H1 (cell line): ENCODE measurements around the gene TEX22. TPM values are rescaled to one million over a fixed set of nuclear protein-coding genes. Genes with fewer than 3 reads are reported as not detected.

ENCODE experiments used
- BACH1 ChIP-seq: IDR thresholded peaks from 2 replicates; pipeline ENCODE4 v1.6.1; 2012; ENCODE audit warnings: low read length, improper control_type of control experiment
- BCL11A ChIP-seq, 2 experiments: IDR thresholded peaks; one replicate each; pipeline ENCODE4 v1.6.1; 2011; ENCODE audit warnings: low read depth in 2 of 2, low read length in 2 of 2, mild to moderate bottlenecking in 2 of 2
- CEBPB ChIP-seq: IDR thresholded peaks from 2 replicates; pipeline ENCODE4 v1.6.1; 2012; ENCODE audit warnings: low read depth, low read length
- CHD7 ChIP-seq: fragments of 300-600 bp; sonication (generic); IDR thresholded peaks from 2 replicates; pipeline ENCODE4 v1.7.1; 2012; ENCODE audit warnings: low read length, moderate library complexity, mild to moderate bottlenecking, inconsistent platforms; ENCODE audit not compliant: insufficient replicate concordance
- EP300 ChIP-seq, 2 experiments: IDR thresholded peaks; 1 replicate in 1 of 2; 2 replicates in 1 of 2; pipeline ENCODE4 v1.6.1; 2011 to 2012; ENCODE audit warnings: low read depth in 2 of 2, low read length in 2 of 2, mild to moderate bottlenecking in 2 of 2, borderline replicate concordance in 1 of 2, inconsistent platforms in 1 of 2, moderate library complexity in 1 of 2
- EZH2 ChIP-seq: fragments of 200-600 bp; sonication (generic); IDR thresholded peaks from 2 replicates; pipeline ENCODE4 v1.7.1; 2012; ENCODE audit warnings: low read depth, mild to moderate bottlenecking, moderate library complexity, low read length, inconsistent platforms; ENCODE audit not compliant: severe bottlenecking
- KDM4A ChIP-seq: IDR thresholded peaks from one replicate; pipeline ENCODE4 v1.7.1; 2012; ENCODE audit warnings: low read depth, mild to moderate bottlenecking, moderate library complexity, low read length, inconsistent platforms; ENCODE audit not compliant: severe bottlenecking
- SUZ12 ChIP-seq: fragments of 200-600 bp; sonication (generic); IDR thresholded peaks from 2 replicates; pipeline ENCODE4 v1.6.1; 2012; ENCODE audit warnings: mild to moderate bottlenecking, inconsistent platforms, low read length, moderate library complexity, mixed read lengths
- polyA plus RNA-seq, 7 experiments: library from polyadenylated mRNA; depleted of rRNA in 3 of 7; stranded (reverse) in 5 of 7; unstranded in 2 of 7; fragments of >200 nt in 5 of 7; fragments of 200-250 nt in 2 of 7; gene quantifications; 1 replicate in 5 of 7; 2 replicates in 1 of 7; 4 replicates in 1 of 7; pipeline versions ENCODE4 v1.2.1 to v1.2.3, GENCODE V29; 2011 to 2013; ENCODE audit warnings: missing spikeins in 2 of 7, mixed read lengths in 2 of 7
- total RNA-seq: library from RNA; stranded (reverse); fragmentation: NEBNext Ultra II Directional; extraction: Animal tissue kit (Norgen Biotek cat#: 25700); gene quantifications from 2 replicates; pipeline ENCODE4 v1.2.1, GENCODE V29; 2021

The TEX22 gene
- total and polyA plus RNA-seq, 2 of the 8 experiments (the other 6 are each of a cell fraction or from before 2014, with no cell fraction given): 0.24 to 0.39 TPM

GRCh38 chr14:105445290-105445689 is 47.0 kb downstream of the TEX22 start (continued):
- TF ChIP-seq CHD7 (no peak), CEBPB (no peak), BCL11A (IDR thresholded peaks at IDR 0.05; ENCODE audit: low read depth in 2 of 2, low read length in 2 of 2) (no peak), EP300 (IDR thresholded peaks at IDR 0.05; ENCODE audit: borderline replicate concordance in 1 of 2, low read depth in 2 of 2, low read length in 2 of 2) (no peak), EZH2 (no peak), BACH1 (no peak), SUZ12 (no peak), KDM4A (no peak)
